Progenitor cell of endocrine pancreas (in vitro differentiated cells): Measurements from ENCODE around the gene ABLIM3. TPM values are rescaled to one million over a fixed set of nuclear protein-coding genes. Genes with fewer than 3 reads are reported as not detected.

ENCODE experiments used
- DNase-seq: peaks from one replicate; pipeline ENCODE4 v3.0.0; 2021; ENCODE audit warnings: low spot score; ENCODE audit not compliant: unreplicated experiment
- H3K27ac Mint-ChIP-seq: 2 replicates; pipeline ENCODE4 v1.8.0; 2021; ENCODE audit warnings: mild to moderate bottlenecking, moderate library complexity, mixed read lengths
- H3K27me3 Mint-ChIP-seq: 2 replicates; pipeline ENCODE4 v1.8.0; 2021; ENCODE audit warnings: mixed read lengths
- H3K36me3 Mint-ChIP-seq: 2 replicates; pipeline ENCODE4 v1.8.0; 2022; ENCODE audit warnings: mixed read lengths; ENCODE audit not compliant: insufficient read depth
- H3K4me1 Mint-ChIP-seq: 2 replicates; pipeline ENCODE4 v1.8.0; 2021; ENCODE audit warnings: low read depth, mixed read lengths
- H3K4me3 Mint-ChIP-seq: 2 replicates; pipeline ENCODE4 v1.8.0; 2021; ENCODE audit warnings: low read depth, mild to moderate bottlenecking, moderate library complexity, mixed read lengths
- H3K9me3 Mint-ChIP-seq: 2 replicates; pipeline ENCODE4 v1.8.0; 2021; ENCODE audit warnings: low read depth, mixed read lengths
- CTCF ChIP-seq: fragments of 200-600 bp; sonication (generic); IDR thresholded peaks from one replicate; pipeline ENCODE4 v1.5.0; 2021; ENCODE audit warnings: antibody characterized with exemption, mild to moderate bottlenecking; ENCODE audit not compliant: unreplicated experiment
- total RNA-seq: library from RNA; stranded (reverse); gene quantifications from 2 replicates; pipeline ENCODE4 v1.2.1, GENCODE V29; 2021

ABLIM3 gene
- total RNA-seq, 1 donor from 2014 or later, result 0.48 TPM

DNA sequence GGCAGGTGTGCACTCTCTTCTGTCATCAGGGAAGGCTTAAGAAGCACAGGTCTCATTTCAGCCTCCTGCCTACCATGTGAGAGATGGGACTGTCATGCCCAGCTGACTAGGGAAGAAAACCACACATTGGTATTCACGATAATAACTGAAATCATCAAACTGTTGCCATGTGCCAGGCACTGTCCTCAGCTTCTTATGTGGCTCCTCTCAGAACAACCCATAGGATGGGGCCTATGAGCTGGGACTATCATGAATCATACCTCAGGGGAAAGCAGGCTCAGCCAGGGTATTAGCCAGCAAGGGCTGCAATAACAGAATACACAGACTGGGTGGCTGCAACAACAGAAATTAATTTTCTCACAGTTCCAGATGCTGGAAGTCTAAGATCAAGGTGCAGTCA is 133.6 kb downstream of the ABLIM3 start:
- no peaks in the 10 kb centered on the region for H3K36me3 Mint-ChIP-seq
- TF ChIP-seq CTCF, result no peak
- H3K9me3 Mint-ChIP-seq, result no peaks in the 10 kb centered on the region
- H3K27ac Mint-ChIP-seq, result no peak overlapping the region
- H3K27me3 Mint-ChIP-seq, result peaks cover 58% of the 10 kb centered on the region
- H3K4me3 Mint-ChIP-seq, result no peak overlapping the region
- DNase-seq, result no peak
- H3K4me1 Mint-ChIP-seq, result peaks cover 17% of the 10 kb centered on the region

- TF ChIP-seq CTCF, result no peak
- H3K27ac Mint-ChIP-seq, result no peak overlapping the region
- no peaks in the 10 kb centered on the region for H3K36me3 Mint-ChIP-seq
- no peak for DNase-seq
- H3K9me3 Mint-ChIP-seq, result no peaks in the 10 kb centered on the region
- peaks cover 11% of the 10 kb centered on the region for H3K4me1 Mint-ChIP-seq
- no peak overlapping the region for H3K4me3 Mint-ChIP-seq
- H3K27me3 Mint-ChIP-seq, result peaks cover 53% of the 10 kb centered on the region
Measured at GRCh38 chr5:149277801-149278200, 136.5 kb downstream of the ABLIM3 start.

DNA sequence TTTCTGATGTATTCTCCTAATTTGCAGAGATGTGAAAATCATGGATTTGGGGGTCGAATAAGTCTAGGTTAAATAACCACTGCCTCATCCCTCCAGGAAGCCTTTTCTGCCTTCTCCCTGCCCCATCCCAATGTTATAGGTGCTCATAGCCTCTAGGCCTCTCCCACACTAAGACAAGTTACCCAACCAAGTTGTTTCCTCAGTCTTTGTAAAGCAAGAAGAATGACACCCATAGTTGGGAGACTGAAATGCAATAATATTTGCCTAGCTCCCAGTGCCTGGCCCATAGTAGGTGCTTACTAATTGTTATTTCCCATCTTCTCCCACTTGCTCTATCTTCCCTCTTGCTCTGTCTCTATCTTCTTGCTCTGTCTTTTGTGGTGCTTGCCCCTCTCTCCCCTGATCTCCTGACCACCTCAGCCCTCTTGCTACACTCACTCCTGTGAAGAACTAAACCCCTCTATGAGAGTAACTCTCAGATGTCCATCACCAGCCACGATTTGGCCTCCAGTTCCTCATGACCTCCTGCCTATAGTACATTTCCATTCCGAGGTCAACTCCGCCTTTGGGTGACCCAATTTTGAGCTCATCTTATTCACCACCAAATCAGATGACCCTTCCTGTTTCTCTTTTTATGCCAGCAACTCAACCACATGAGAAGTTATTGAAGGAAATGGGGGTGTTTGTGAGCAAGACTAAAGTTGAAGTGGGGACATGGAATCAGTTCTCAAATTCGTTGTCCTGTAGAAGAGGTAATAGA is 137.3 kb downstream of the ABLIM3 start:
- H3K4me1 Mint-ChIP-seq, result peaks cover 4% of the 10 kb centered on the region
- H3K27me3 Mint-ChIP-seq, result peaks cover 50% of the 10 kb centered on the region
- no peak for TF ChIP-seq CTCF
- no peak overlapping the region for H3K4me3 Mint-ChIP-seq
- no peaks in the 10 kb centered on the region for H3K36me3 Mint-ChIP-seq
- H3K27ac Mint-ChIP-seq, result no peak overlapping the region
- no peak for DNase-seq
- no peaks in the 10 kb centered on the region for H3K9me3 Mint-ChIP-seq

- DNase-seq, result no peak
- TF ChIP-seq CTCF, result no peak
- Mint-ChIP-seq H3K9me3 (no peaks in the 10 kb centered on the region), H3K27ac (no peak overlapping the region), H3K4me3 (no peak overlapping the region), H3K36me3 (no peaks in the 10 kb centered on the region), H3K4me1 (no peaks in the 10 kb centered on the region), H3K27me3 (peaks cover 56% of the 10 kb centered on the region)
Measured at GRCh38 chr5:149279661-149280060, 138.4 kb downstream of the ABLIM3 start.

DNA sequence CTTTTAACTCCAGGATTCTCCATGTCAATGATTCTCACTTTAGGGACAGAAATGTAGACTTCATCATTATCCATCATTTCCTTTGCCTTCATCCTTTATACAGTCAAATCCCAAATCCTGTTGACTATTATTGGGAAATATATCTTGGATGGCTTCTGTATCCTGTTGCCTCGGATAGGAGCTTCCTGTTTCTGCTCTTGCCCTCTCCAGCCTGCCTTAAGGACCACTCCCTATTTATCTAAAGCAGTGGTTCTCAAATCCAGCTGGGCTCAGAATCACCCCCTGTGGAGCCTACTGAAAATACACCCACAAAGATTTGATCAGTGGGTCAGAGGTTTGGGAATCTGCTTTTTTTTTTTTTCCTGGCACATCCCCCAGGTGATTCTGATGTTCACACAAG is 138.8 kb downstream of the ABLIM3 start:
- no peak overlapping the region for H3K27ac Mint-ChIP-seq

More for the DNA sequence above, 138.8 kb downstream of the ABLIM3 start:
- no peak overlapping the region for H3K4me3 Mint-ChIP-seq
- DNase-seq, result no peak
- no peaks in the 10 kb centered on the region for H3K36me3 Mint-ChIP-seq
- no peaks in the 10 kb centered on the region for H3K9me3 Mint-ChIP-seq
- peaks cover 57% of the 10 kb centered on the region for H3K27me3 Mint-ChIP-seq
- no peaks in the 10 kb centered on the region for H3K4me1 Mint-ChIP-seq
- peak; percentile 17 for TF ChIP-seq CTCF
